HG03103 (cell line): ENCODE results near the gene PPP1CA.

Source experiments
- ATAC-seq: cut with Tn5 transposase; IDR thresholded peaks from one replicate; pipeline ENCODE4 v1.9.1; 2021; ENCODE audit warnings: low read depth; ENCODE audit not compliant: unreplicated experiment

Gene PPP1CA

DNA sequence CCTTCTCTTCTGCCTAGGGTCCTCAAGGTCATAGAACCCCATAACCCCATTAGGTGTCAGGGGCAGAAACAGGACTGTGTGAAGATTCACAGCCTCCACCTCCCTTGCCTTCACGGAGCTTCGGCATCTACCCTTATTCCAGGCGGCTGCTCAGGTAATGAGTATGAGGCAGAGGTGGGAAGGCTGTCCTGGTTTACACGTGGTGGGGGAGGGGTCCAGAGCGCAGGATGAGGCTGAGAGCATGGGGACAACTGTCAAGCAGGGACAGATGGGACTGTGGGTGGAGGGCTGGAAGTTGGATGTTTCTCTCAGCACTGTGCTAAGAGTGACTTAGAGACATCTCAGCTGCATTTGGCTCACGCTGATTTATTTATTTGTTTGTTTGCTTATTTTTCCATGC lies 14.1 kb downstream of the PPP1CA start:
- no peak for ATAC-seq

DNA sequence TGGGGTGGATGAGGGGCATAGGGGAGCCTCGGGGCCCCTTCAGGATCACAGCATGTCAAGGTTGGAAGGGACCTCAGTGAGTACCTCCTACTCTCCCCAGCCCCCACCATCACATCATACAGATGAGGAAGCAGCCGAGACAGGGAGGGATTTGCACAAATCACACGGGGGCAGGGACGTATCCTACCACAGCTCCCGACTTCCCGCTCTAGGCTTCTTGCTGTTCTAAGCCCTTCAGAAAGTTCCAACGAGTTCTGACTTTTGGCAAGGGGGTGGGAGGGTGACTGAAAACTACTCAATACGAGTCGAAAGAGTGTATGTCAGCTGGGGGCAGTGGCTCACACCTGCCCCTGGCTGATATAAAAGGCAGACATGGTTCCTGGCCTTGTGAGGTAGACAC lies 14.6 kb downstream of the PPP1CA start:
- ATAC-seq: no peak

DNA sequence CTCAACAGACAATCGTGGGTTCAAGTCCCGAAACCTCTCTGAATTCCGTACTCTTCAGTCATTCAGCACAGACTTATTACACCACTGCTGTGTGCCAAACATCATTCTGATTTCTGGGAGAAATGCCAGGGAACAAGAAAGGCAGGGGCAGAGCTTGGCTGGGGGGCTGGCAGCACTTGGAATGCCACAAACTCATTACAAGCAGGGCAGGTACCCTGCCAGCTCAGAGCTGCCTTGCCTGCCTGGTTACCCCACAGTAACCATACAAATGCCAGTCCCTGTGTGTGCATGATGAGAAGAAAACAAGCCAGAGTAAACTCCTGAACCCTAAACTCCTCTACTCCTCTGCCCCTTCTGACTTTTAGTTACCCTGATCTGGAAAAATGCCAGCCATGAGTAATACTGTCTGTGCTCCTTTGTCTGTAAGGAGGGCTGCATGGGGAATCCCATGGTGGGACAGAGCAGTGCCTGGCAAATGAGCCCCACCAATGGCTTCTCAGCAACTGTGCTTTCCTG lies 16.7 kb downstream of the PPP1CA start:
- no peak for ATAC-seq

DNA sequence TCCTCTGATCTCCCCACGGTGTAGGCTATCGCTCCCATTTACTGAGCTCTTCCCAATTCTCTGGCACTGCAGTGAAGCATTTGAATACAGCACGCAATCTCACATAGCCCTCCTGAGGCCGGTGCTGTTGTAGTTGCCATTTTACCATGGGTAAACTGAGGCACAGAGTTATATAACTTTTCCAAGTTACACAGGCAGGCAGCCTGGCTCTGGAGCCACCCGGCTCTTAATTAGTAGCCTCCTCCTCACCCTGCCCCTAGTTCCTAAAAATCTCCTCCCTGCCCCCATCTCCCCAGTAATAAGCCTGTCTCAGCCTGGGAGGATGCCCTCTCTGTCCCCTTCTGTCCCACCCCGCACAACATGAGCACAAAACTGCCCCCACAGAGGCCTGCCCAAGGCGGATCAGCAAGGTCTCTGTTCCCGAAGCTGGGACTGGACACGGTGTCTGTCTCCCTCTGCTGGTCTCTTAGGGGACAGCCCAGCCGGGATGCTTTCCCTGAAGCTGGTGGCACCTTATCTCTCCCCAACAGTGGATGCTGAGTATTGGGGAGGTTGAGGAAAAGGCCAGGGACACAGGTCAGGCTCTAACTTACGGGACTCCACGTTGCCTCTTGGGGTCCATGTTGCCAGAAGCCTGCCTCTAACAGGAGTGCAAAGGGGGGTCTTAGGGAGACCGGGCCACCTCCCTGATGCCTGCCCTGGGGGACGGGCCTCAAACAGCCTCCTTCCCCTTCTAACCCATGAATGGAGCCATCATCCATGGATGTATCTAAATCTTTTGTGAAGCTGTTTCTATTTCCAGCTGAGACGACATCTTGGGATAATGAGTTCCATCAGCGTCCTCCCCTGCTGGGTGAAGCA lies 19.2 kb downstream of the PPP1CA start:
- ATAC-seq: no peak

DNA sequence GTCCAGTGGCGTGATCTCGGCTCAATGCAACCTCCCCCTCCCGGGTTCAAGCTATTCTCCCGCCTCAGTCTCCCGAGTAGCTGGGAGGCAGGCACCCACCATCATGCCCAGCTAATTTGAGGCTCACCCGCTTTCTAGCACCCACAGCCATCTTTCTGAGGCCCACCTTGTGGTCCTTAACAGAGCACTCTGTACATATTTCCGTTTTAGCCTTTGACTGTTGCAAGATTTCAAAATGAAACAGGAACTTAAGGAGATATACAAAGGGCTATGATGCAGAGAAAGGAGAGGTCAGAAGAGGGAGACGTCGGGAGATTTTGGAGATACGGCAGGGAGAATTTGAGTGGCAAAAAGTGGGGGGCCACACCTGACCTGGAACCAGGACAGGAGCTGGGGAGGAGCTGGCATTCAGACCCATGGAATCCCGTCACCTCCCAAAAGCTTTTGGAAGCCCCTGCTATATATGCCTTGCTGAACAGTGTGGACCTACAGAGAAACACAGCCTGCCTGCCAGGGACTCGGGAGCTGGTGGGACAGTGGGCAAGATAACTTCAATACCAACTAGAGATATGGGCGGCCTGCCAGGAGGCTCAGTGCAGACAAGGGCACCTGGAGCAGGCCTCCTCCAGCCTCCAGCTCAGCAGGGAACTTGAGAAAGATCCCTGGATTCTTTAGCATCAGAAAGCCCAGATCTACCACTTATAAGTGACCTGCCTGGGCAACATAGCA lies 20.2 kb downstream of the PPP1CA start:
- ATAC-seq: no peak

DNA sequence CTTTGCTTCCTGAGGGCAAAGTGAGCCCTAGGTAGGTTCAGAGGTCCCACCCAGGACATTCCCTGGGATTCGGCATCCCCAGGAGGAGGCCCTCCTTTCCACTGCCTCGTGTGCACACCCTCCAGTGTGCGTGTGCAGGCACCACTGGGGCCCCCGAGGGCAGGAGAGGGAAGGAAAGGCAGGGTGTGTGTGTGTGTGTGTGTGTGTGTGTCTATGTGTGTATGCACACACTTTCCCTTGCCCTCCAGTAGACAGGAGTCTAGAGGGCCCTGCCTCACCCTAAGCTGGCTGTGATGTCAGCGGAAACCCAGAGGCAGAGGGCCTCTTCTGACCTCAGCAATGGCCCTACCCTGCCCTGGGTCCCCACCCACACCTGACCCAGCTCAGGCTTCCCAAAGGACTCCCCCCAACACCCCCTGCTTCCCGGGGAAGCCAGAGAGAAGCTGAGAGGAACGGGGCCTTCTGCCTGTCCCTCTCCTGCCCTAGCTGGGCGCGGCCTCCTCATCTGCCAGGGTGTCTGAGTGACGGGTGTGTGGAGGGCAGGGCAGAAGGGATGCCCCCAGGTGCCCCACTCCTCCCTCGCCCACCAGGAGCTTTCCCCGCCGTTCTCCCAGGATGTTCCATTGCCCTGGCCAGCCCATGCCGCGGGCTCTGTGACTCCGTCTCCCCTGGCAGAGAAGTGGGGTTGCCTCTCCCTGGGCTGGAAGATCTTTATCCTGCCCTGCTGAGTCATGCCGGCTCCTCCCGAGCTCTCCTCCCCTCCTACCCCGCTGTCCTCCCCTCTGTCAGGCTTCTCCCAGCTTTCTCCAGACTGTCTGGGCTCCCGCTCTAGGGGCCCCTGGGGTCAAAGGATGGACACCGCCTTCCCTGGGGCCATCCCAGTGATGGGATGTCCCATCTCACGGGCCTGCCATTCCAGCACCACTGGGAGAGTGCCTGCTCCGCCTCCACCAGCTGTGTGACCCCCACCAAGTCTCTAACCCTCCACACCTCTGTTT lies 22.3 kb downstream of the PPP1CA start:
- no peak for ATAC-seq

DNA sequence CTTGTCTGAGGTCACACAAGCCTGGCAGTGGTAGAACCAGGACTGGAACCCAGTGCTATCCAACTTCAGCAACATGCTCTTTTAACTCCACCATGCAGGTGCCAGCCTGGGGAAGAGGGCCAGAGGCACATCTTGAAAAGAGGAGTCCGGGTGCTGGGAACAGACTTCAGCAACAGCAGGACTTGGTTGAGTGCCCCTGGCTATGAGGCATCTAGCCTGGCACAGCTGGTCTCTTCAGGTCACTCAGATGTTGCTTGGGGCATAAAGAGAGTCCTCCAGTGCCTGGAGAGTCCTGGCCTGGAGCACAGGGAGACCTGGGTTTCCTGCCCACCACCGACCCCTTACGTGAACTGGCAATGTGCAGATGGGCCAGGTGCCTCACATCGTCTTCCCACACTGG lies 23.1 kb downstream of the PPP1CA start:
- ATAC-seq: no peak

DNA sequence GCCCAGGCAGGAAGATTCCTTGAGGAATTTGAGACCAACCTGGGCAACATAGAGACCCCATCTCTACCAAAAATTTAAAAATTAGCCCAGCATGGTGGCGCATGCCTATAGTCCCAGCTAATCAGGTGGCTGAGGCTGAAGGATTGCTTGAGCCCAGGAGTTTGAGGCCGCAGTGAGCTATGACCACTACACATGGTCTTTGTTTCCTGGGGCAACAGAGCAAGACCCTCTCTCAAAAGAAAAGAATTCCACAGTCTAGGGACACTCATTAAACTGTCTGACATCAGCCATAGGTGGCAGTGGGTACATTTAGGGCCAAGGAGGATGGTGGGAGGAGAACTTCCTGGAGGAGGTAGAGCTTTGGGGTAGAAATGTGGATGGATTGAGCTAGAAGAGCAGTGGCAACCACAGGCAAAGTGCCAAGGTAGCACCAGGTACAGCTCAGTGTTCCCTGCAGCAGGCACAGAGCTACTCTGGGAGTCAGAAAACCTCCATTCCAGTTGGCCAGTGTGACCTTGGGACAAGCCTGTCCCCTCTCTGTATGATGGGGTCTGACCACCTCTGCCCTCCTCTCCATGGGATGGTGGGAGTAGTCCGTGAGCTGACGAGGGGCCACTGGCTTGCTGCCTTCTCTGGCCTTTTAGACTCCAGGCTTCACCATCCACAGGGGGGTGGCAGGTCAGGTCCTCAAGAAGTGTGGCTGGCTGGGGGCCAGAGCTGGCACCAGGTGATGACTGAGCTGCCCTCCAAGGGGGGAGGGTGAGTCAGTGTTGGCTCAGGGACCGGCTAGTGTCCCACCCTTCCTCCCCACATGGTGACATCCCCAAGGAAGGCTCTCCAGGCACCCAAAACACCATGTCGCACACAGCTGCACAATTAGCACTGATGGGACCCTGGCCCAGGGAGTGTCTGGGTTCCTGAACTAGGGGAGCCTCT lies 24.5 kb downstream of the PPP1CA start:
- ATAC-seq: no peak

DNA sequence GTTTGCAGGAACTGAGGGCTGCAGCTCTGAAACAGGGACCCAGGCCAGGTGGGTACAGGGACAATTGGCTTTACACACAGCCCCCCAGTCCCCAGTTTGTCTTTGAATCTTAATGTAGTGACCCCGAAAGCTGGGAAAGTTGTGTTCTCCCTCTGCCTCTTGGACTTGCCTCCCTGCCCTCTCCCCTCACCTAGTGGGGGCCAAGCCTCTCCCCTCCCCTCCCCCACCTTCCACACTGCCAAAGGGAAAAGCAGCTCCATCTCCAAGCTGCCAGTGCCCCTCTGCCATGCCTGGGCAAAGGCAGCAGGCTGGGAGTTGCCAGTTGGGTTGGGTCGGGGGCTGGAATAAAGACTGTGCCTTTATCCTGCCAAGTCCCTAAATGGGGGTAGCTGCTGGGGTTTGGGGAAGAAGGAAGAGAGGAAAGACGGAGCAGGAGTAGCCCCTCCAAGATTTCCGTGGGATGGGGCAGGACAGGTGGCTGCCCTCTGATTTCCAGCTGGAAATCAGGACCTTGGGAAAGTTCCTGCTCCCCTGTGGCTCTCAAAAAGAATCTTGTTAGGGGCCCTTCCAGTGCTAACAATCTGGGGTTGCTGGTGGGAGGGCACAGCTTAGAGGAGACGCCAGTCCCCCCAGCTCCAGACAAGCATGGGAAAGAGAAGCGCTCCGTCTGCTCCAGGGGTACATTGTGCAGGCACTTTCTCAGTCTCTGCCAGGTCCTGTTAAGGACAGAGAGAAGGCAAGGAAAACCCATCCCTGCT lies 25.4 kb downstream of the PPP1CA start:
- ATAC-seq: no peak

DNA sequence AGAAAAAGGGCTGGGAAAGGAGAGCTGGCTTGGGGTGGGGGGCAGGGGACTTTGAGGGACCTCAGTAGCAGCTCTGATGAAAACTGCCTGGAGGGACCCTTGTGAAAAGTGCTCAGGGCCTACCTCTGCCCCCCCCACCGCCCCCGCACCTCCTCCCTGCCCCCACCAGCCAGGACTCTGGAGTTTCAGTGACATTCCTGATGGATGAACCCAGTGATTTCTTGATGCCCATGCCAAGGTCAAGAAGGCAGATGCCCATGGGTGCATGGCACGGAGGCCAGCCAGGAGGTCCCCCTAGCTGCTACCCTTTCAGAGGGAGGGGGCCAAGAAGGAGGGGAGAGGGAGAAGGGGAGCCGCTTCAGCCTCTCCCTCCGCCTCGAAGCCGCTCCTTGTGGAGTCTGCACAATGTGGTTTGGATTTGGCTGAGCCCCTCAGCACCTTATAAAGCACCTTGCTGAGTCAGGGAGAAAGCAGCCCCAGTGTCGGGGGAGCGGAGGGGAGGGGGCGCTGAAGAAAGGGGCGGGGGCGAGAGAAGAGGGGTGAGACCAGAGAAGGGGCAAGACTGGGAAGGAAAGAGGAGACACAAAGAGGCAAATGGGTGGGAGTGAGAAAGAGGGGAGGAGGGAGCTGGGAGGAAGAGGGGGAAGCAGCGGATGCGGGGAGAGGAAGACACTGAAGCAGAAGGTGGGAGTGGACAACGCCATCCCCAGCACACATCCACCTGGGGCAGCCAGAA lies 26.2 kb downstream of the PPP1CA start:
- ATAC-seq: no peak

DNA sequence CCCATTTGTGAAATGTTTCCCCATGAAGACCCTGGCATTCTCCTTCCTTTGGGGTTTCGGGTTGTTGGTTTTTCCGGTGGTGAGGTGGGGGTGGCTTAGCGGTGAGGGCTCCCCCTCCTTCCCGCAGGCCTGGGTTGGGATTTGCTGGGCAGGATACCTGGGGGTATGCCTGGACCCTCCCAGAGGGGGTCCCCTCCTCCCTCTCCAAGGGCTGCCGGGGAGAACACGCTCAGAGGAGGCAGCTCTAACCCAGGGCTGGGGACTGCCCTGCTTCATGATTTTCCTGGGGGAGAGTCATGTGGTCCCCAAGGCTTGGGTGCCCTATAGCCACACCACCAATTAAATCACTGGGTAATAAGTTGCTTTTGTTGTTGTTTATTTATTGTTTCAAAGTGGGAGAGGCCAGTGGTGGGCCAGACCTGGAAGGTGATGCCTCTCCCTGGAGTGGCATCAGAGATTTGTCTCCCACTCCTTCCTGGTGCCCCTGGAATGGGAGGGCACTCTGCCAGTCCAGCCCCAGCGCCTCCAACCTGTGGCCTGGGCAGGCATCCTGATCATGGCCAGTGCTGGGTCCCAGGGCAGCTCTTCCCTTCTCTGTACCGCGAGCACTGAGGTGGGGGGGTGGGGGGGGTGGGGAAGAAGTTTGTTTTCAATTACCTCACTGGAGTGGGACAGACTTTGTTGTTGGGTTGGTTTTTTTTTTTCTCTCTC lies 26.9 kb downstream of the PPP1CA start:
- no peak for ATAC-seq

DNA sequence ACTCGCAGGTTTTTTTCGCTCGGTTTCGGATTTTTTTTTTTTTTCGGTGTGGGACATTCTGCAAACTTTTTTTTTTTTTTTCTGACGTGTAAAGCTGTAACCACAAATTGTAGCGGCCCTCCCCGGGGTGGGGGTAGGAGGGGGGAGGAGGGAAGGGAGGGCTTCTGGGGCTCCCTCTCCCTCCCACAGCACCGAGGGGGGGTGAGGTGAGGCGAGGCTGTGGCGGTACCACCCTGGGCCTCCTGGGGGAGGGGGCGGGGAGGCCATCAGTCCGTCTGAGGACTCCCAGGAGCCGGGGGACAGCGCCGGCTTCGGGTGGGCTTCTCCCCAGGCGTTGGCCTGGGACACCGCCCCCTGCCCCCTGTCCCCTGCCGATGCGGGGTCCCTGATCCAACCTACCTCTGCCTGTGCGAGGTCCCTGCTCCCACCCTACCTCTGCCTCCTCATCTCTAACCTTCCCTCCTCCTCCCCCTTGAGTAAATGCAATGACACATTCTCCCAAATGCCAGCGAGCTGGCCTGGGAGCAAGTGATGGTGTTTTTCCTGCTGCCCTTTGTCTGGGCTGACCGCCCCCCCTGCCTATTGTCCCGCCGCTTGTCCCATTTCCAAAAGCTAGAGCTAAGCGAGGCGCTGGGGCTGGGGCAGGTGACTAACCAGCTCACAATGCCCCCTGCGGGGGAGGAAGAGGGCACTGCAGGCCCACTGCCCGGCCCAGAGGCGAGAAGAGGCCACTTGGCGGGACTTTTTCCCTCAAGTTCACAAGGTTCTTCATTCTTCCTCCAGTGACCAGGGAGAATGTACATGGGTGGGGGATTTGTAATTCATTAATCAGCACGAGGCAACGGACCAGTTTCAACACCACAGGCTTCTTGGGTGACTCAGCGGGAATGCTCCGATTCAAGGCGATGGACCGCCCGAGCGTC lies 27.7 kb downstream of the PPP1CA start:
- ATAC-seq: no peak

DNA sequence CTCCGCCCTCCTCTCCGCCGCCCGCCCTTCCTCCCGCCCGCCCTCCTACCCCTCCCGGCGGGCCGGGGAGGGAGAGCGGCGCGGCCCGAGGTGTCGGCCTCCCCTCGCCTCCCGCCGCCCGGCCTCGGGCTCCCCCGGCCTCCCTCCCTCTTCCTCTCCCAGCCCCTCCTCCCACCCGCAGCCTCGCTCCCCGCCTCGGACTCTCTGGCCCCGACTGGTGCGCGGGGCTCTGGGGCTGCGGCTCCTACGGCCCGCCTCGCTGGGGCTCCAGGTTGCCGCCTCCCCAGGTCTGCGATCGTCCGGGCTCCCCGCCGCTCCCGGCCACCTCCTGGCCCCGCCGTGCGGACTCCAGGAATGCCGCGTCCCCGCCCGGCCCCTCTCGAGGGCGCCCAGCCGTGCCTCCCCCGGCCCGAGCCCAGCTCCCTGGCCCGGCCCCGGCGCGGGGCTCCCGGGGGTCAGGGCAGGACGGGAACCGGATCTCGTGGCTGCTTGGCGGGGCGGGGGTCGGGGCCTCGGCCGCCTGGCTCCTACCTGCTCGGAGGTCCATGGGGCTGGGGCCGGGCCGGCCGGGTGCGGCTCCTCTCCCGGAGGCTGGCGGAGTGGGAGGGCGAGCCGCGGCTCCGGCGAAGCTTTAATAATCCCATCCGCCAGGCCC lies 28.5 kb downstream of the PPP1CA start, which contains the start of gene CLCF1:
Gene CLCF1, minus strand, starts transcription at position 606 of the 655 bp plus-strand sequence. Its CDS starts 59 bp downstream, at position 547.
- no peak for ATAC-seq

DNA sequence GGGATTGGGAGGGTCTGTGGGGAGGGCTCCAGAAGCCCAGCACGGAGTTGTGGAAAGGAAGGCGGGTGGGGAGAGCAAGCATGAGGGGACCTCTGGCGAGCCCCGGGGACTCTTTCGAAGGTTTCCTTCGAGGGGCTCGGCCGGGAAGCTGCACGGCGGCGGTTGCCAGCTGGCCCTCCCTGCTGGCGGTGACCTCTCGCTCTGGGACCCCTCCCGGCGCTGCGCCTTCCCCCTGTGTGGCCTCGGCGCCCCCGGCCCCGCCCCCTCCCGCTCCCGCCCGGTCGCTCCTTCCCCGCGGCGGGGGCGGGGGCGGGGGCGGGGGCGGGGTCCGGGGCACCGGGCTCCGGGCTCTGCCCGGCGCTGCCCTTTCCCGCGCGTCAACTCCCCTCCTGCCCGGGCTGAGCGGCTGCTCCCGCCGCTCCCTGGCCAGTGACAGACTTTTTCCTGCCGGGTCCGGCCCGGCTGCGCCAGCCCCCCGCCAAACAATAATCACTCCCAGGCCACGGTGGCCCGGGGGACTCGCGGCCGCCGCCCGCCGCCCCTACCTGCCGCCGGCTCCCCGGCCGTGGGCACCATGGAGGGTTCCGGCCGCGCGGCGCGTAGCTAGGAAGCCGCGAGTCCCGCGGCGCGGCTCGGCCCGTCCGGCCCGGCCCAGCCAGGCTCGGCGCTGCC lies 29.2 kb downstream of the PPP1CA start:
- no peak for ATAC-seq

DNA sequence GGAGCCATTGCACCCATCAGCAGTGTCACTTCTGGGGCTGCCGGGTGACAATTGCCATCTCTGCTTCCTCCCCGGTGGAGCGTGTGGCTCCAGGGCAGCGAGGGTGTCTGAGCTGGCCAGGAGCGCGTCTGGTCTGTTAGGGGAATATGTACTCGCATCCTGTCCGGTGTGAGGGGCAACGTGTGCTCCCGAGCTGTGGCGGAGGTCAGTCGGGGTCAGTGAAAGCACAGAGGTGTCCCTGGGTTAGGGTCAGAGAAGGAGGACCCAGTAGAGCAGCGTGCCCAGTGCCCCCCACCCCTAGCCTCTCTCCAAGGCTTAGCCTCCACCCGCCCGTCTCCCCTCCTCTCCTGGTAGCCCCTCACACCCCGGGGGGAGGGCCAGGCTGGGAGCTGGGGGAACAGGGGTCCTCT lies 29.7 kb downstream of the PPP1CA start:
- ATAC-seq: no peak
